CD4-positive, alpha-beta memory T cell (primary cell): Measurements from ENCODE around the gene KIAA0825. TPM values are rescaled to one million over a fixed set of nuclear protein-coding genes. Genes with fewer than 3 reads are reported as not detected.

Experiments used
- CTCF ChIA-PET: fragments of 350-600 bp; sonication (Branson Sonifier 250); formaldehyde crosslinking; loops from one replicate; lab custom pipeline; 2021; ENCODE audit warnings: inconsistent platforms; ENCODE audit not compliant: partially characterized antibody; lab: Charles Lee
- POLR2A ChIA-PET: fragments of 350-600 bp; sonication (Branson Sonifier 250); formaldehyde crosslinking; loops from one replicate; lab custom pipeline; 2021; ENCODE audit not compliant: partially characterized antibody; lab: Charles Lee
- DNase-seq, 5 donors: peaks; one replicate each; pipeline versions ENCODE4 v3.0.0 to v3.0.0-alpha.2; 2020 to 2022; ENCODE audit warnings: mixed read lengths in 1 of 5
- H3K27ac ChIP-seq: one replicate; pipeline ENCODE4 v1.7.0; 2013; ENCODE audit warnings: low read depth, low read length
- H3K27me3 ChIP-seq: 2 replicates; pipeline ENCODE4 v1.7.0; 2013; ENCODE audit warnings: mild to moderate bottlenecking, low read length, moderate library complexity; ENCODE audit not compliant: insufficient read depth
- H3K36me3 ChIP-seq: 2 replicates; pipeline ENCODE4 v1.7.0; 2013; ENCODE audit warnings: mild to moderate bottlenecking, low read length, moderate library complexity; ENCODE audit not compliant: insufficient read depth
- H3K4me1 ChIP-seq: 2 replicates; pipeline ENCODE4 v1.7.0; 2013; ENCODE audit warnings: mild to moderate bottlenecking, low read length, moderate library complexity; ENCODE audit not compliant: insufficient read depth
- H3K4me3 ChIP-seq, 2 donors: one replicate each; pipeline ENCODE4 v1.7.0; 2013; ENCODE audit warnings: low read length in 2 of 2, mild to moderate bottlenecking in 1 of 2
- H3K9me3 ChIP-seq, 2 donors: one replicate each; pipeline ENCODE4 v1.7.0; 2013; ENCODE audit warnings: low read length in 2 of 2, control low read depth in 1 of 2; ENCODE audit not compliant: control insufficient read depth in 1 of 2
- H3K27ac Mint-ChIP-seq, 7 donors: one replicate each; pipeline ENCODE4 v1.8.0; 2020 to 2021; ENCODE audit warnings: mixed read lengths in 7 of 7, mild to moderate bottlenecking in 6 of 7, inconsistent platforms in 3 of 7, moderate library complexity in 3 of 7
- H3K27me3 Mint-ChIP-seq, 2 donors: one replicate each; pipeline ENCODE4 v1.8.0; 2020 to 2021; ENCODE audit warnings: mixed read lengths in 2 of 2
- H3K36me3 Mint-ChIP-seq, 2 donors: one replicate each; pipeline ENCODE4 v1.8.0; 2020 to 2021; ENCODE audit warnings: mixed read lengths in 2 of 2, inconsistent platforms in 1 of 2, mild to moderate bottlenecking in 1 of 2
- H3K4me1 Mint-ChIP-seq, 4 donors: one replicate each; pipeline ENCODE4 v1.8.0; 2020 to 2021; ENCODE audit warnings: mixed read lengths in 4 of 4, mild to moderate bottlenecking in 1 of 4
- H3K4me3 Mint-ChIP-seq, 8 donors: one replicate each; pipeline ENCODE4 v1.8.0; 2020 to 2021; ENCODE audit warnings: mixed read lengths in 8 of 8, mild to moderate bottlenecking in 7 of 8, moderate library complexity in 6 of 8, inconsistent platforms in 3 of 8
- H3K9me3 Mint-ChIP-seq, 8 donors: one replicate each; pipeline ENCODE4 v1.8.0; 2020 to 2021; ENCODE audit warnings: mixed read lengths in 8 of 8, mild to moderate bottlenecking in 5 of 8, inconsistent platforms in 3 of 8, moderate library complexity in 1 of 8
- intact Hi-C: fragments of 100-400 bp; cut with micrococcal nuclease; formaldehyde crosslinking; loops from one replicate; pipeline ENCODE4 v1.15.1; 2023
- polyA plus RNA-seq, 2 donors: library from polyadenylated mRNA; unstranded; fragments of 300-500 nt; fragmentation: Illumina TruSeq; gene quantifications; one replicate each; pipeline ENCODE4 v1.2.3, GENCODE V29; 2021
- total RNA-seq, 2 experiments: library from RNA; stranded (reverse); gene quantifications; one replicate each; pipeline ENCODE4 v1.2.3, GENCODE V29; 2021

KIAA0825 gene
- total and polyA plus RNA-seq, 4 experiments from 2014 or later: 1.5 to 2.2 (median 2.1) TPM

DNA sequence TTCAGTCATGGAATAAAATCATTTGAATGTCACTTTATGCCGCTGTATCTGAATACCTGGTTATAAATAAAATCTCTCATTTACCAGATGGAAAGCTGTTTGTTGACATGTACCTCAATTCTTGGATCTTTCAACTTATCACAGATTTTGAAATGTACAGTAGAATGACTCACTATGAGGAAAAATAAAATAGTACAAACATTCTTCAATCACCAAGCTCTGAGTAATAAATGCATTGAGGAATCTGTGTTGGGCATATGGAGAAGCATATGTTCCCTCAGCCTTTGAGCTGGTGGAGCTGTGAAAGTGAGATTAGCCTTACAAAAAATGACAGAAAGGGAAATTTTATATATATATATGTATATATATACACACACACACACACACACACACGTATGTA is 175.4 kb downstream of the KIAA0825 start:
- Histone ChIP-seq H3K4me3 (no peak overlapping the region), H3K27me3 (no peaks in the 10 kb centered on the region), H3K27ac (no peak overlapping the region), H3K4me1 (no peaks in the 10 kb centered on the region), H3K9me3 (no peaks in the 10 kb centered on the region), H3K36me3 (no peaks in the 10 kb centered on the region)
- no peak overlapping the region for H3K4me3 Mint-ChIP-seq
- H3K9me3 Mint-ChIP-seq: no peaks in the 10 kb centered on the region
- H3K4me1 Mint-ChIP-seq: no peaks in the 10 kb centered on the region
- POLR2A ChIA-PET: no interaction called here
- H3K27ac Mint-ChIP-seq: no peak overlapping the region
- CTCF ChIA-PET: interaction anchor here (1.5 kb wide), 1 partner anchor 295 kb away, joined by 3 read pairs; no protein-coding TSS in a partner anchor
- peaks cover 1 to 19% of the 10 kb centered on the region in 2 donors for H3K36me3 Mint-ChIP-seq
- intact Hi-C loops: no loop called here
- no peaks in the 10 kb centered on the region for H3K27me3 Mint-ChIP-seq
- DNase-seq: no peak

DNA sequence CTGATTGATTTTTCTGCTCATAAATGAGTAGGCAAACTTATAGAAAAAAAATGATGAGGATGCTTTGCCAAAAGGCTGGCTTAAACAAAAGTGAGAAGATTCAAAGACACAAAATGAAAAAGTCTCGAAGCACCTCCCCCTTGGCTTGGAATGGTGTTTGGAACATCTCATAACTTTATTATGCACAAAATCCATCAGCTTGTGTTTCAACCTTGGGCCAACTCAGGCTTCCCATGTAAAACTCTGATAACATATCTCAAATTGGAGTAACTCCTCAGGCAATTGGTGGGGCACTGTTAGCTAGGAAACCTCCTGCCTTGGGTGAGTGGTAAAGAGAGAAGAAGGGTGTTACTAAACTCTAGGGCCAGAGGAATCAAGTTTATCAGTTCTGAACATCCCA is 176.3 kb downstream of the KIAA0825 start:
- H3K9me3 Mint-ChIP-seq: no peaks in the 10 kb centered on the region
- no peaks in the 10 kb centered on the region for H3K4me1 Mint-ChIP-seq
- intact Hi-C loops: no loop called here
- H3K9me3 ChIP-seq: no peaks in the 10 kb centered on the region
- POLR2A ChIA-PET: no interaction called here
- peaks cover 1 to 23% of the 10 kb centered on the region in 2 donors for H3K36me3 Mint-ChIP-seq
- no peaks in the 10 kb centered on the region for H3K27me3 Mint-ChIP-seq
- no peaks in the 10 kb centered on the region for H3K27me3 ChIP-seq
- H3K36me3 ChIP-seq: no peaks in the 10 kb centered on the region
- no peak for DNase-seq
- CTCF ChIA-PET: no interaction called here
- H3K4me3 Mint-ChIP-seq: no peak overlapping the region
- H3K27ac Mint-ChIP-seq: no peak overlapping the region
- no peaks in the 10 kb centered on the region for H3K4me1 ChIP-seq
- no peak overlapping the region for H3K4me3 ChIP-seq
- H3K27ac ChIP-seq: no peak overlapping the region

DNA sequence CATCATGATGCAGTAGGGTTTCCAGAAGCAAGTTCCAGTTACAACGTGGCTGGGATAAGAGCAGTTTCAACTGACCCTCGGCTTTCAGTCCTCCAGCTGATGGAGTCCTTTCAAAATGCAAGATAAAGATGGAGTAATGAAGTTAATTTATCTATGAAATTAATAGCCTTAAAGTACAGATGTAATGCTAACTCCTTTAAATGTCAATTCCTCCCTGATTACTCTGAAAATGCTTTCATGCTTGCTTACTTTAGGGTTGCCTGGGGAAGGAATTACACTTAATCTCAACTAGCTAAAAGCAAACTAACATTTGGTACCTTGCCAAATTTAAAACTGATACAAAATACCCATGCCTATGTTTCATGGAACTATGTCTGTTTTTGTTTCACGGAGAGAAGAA is 178.4 kb downstream of the KIAA0825 start:
- Histone ChIP-seq H3K4me1 (no peaks in the 10 kb centered on the region), H3K27me3 (no peaks in the 10 kb centered on the region), H3K9me3 (no peaks in the 10 kb centered on the region), H3K4me3 (no peak overlapping the region), H3K36me3 (no peaks in the 10 kb centered on the region), H3K27ac (no peak overlapping the region)
- Mint-ChIP-seq H3K9me3 (peaks cover 0 to 5% (median 0%) of the 10 kb centered on the region in 8 donors), H3K36me3 (peaks cover 1 to 23% of the 10 kb centered on the region in 2 donors), H3K4me3 (no peak overlapping the region), H3K27me3 (no peaks in the 10 kb centered on the region), H3K4me1 (no peaks in the 10 kb centered on the region), H3K27ac (no peak overlapping the region)
- CTCF ChIA-PET: no interaction called here
- DNase-seq: no peak
- POLR2A ChIA-PET: no interaction called here
- intact Hi-C loops: no loop called here

DNA sequence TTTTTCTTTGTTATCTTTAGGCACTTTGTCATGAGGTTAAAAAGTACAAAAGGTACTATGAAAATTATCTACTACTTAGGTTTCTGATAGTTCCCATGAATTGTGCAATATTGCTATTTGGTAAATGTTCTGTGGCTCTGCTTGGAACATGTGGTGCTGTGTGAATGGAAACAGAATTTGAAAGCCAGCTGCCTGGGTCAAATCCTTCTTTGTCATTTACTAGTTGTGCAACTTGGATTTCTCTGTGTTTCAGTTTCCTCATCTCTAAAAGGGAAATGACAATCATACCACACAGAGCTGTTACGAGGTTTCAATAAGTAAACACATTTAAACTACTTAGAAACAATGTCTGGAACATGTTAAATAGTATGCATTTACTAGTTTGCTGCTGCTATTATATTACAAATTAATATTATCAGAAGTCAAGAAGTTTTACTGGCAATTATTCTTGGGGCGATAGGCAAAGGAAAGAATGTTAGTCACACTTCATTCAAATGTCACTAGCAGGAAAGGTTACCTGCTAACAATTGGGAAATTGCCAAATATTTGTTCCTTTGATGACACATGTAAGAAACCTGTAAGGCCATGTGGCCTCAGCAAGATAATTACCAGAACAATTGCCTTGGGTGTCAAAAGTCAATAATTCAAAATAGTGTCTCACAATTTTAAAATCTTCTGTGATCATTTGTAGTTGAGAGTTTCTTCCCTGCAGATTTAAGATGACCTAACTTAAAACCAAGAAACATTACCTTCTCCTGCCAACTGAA is 184.8 kb downstream of the KIAA0825 start:
- Mint-ChIP-seq H3K4me1 (no peaks in the 10 kb centered on the region), H3K4me3 (no peak overlapping the region)

DNA sequence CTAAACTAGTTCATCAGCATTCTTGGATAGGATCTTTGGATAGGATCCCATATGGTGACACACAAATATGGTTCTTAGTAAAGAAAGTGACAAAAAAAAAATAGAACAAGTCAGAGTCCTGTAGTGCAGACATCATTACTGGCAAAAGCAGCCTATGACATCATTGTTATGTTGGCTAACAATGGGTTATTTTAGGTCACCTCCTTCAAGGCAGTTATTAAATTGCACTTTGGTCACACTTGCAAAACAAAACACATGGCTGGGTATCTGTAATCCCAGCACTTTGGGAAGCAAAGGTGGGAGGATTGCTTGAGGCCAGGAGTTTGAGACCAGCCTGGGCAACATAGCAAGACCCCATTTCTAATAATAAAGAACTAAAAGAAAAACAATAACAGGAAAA is 185.9 kb downstream of the KIAA0825 start:
- no peak overlapping the region for H3K27ac Mint-ChIP-seq
- H3K36me3 Mint-ChIP-seq: peaks cover 1 to 8% of the 10 kb centered on the region in 2 donors
- H3K9me3 Mint-ChIP-seq: peaks cover 4 to 19% (median 10%) of the 10 kb centered on the region in 8 donors
- POLR2A ChIA-PET: no interaction called here
- no peaks in the 10 kb centered on the region for H3K4me1 ChIP-seq
- H3K4me1 Mint-ChIP-seq: no peaks in the 10 kb centered on the region
- H3K27me3 Mint-ChIP-seq: no peaks in the 10 kb centered on the region
- DNase-seq: no peak
- no peaks in the 10 kb centered on the region for H3K27me3 ChIP-seq
- H3K9me3 ChIP-seq: no peaks in the 10 kb centered on the region
- no peaks in the 10 kb centered on the region for H3K36me3 ChIP-seq
- no peak overlapping the region for H3K4me3 ChIP-seq
- no peak overlapping the region for H3K4me3 Mint-ChIP-seq
- CTCF ChIA-PET: no interaction called here
- intact Hi-C loops: no loop called here
- no peak overlapping the region for H3K27ac ChIP-seq

More for the DNA sequence above, 184.8 kb downstream of the KIAA0825 start:
- Histone ChIP-seq H3K4me1 (no peaks in the 10 kb centered on the region), H3K36me3 (no peaks in the 10 kb centered on the region), H3K9me3 (no peaks in the 10 kb centered on the region), H3K4me3 (no peak overlapping the region), H3K27me3 (no peaks in the 10 kb centered on the region), H3K27ac (no peak overlapping the region)
- no peak for DNase-seq
- Mint-ChIP-seq H3K36me3 (peaks cover 1 to 12% of the 10 kb centered on the region in 2 donors), H3K27me3 (no peaks in the 10 kb centered on the region), H3K27ac (no peak overlapping the region), H3K9me3 (peaks cover 0 to 11% (median 5%) of the 10 kb centered on the region in 8 donors)
- ChIA-PET CTCF (no interaction called here), POLR2A (no interaction called here)
- intact Hi-C loops: no loop called here

DNA sequence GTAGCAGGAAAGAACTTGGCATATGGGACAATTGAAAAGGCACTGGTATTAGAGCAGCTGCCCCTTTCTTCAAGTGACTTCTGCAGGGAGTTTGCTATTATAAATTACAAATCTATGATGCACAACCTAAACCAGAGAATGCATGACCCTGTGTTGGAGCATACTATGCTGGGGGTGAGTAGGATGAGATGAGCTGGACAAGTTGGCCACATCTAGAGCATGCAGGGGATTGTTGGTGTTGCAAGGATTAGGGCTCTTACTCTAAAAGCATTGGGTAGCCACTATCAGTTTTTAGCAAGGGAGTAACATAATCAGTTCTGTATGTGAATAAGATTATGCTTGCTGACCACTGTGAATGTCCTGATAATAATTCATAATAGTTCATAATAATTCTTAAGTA is 186.7 kb downstream of the KIAA0825 start:
- Mint-ChIP-seq H3K27me3 (no peaks in the 10 kb centered on the region), H3K36me3 (peaks cover 1 to 8% of the 10 kb centered on the region in 2 donors), H3K27ac (no peak overlapping the region), H3K4me1 (no peaks in the 10 kb centered on the region), H3K4me3 (no peak overlapping the region), H3K9me3 (peaks cover 4 to 22% (median 10%) of the 10 kb centered on the region in 8 donors)
- no peaks in the 10 kb centered on the region for H3K27me3 ChIP-seq
- H3K27ac ChIP-seq: no peak overlapping the region
- no peak overlapping the region for H3K4me3 ChIP-seq
- intact Hi-C loops: no loop called here
- DNase-seq: no peak
- H3K9me3 ChIP-seq: no peaks in the 10 kb centered on the region
- ChIA-PET POLR2A (no interaction called here), CTCF (no interaction called here)
- no peaks in the 10 kb centered on the region for H3K36me3 ChIP-seq
- no peaks in the 10 kb centered on the region for H3K4me1 ChIP-seq

DNA sequence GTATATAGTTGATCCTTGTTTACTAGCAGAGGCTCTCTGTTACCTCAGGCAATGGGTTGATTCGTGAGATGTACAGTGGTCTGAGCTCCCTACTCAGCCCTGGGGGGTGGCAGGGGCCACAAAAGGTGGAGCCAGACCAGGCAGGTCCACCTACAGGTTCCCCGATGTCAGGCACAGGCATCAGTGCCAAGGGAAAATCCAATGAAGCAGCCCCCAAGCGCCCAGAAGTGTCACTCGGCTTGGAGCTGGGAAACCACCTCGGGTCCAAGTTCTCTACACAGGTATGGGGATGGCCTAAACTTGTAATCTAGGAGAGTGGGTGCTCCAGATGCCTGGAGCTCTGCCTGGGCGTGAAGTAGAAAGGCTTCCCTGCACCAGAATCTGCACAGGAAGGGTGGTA is 188.8 kb downstream of the KIAA0825 start:
- intact Hi-C loops: no loop called here
- H3K9me3 ChIP-seq: no peaks in the 10 kb centered on the region
- H3K4me1 Mint-ChIP-seq: no peaks in the 10 kb centered on the region
- no peaks in the 10 kb centered on the region for H3K27me3 ChIP-seq
- no peak overlapping the region for H3K27ac Mint-ChIP-seq
- no peak overlapping the region for H3K4me3 ChIP-seq
- H3K27me3 Mint-ChIP-seq: no peaks in the 10 kb centered on the region
- POLR2A ChIA-PET: no interaction called here
- H3K9me3 Mint-ChIP-seq: peaks cover 4 to 22% (median 8%) of the 10 kb centered on the region in 8 donors
- H3K36me3 ChIP-seq: no peaks in the 10 kb centered on the region
- DNase-seq: no peak
- H3K4me1 ChIP-seq: no peaks in the 10 kb centered on the region
- CTCF ChIA-PET: no interaction called here
- H3K36me3 Mint-ChIP-seq: peaks cover 1 to 7% of the 10 kb centered on the region in 2 donors
- no peak overlapping the region for H3K27ac ChIP-seq
- H3K4me3 Mint-ChIP-seq: no peak overlapping the region
